Activated T-cell treated with anti-CD3 and anti-CD28 coated beads for 24 hours (primary cell): ENCODE data around the gene OR10H1.
"Not testable (repeated sequence)": the region's sequence is repeated elsewhere in the genome, so short reads cannot be mapped to it uniquely, and the experiment has no call there.

ENCODE experiments used
- DNase-seq: peaks from one replicate; pipeline ENCODE4 v3.0.0-alpha.2; 2020; ENCODE audit warnings: low read depth

OR10H1 gene

GRCh38 chr19:15815306-15815705 lies at the start of gene OR10H1:
Gene OR10H1, minus strand, starts transcription at chr19:15815664. Its CDS starts 7,627 bp downstream, at chr19:15808037.
- no peak for DNase-seq

- no peak for DNase-seq
Observed at GRCh38 chr19:15864824-15865223, 49.4 kb upstream of the OR10H1 start.

GRCh38 chr19:15863272-15863671 lies 47.8 kb upstream of the OR10H1 start:
- no peak for DNase-seq

- DNase-seq: no peak
Observed at GRCh38 chr19:15862444-15862843, 47.0 kb upstream of the OR10H1 start.

GRCh38 chr19:15860522-15860921 lies 45.1 kb upstream of the OR10H1 start:
- no peak for DNase-seq

GRCh38 chr19:15859187-15859586 lies 43.7 kb upstream of the OR10H1 start:
- DNase-seq: no peak

GRCh38 chr19:15850385-15850784 lies 34.9 kb upstream of the OR10H1 start:
- no peak for DNase-seq

- no peak for DNase-seq
Observed at GRCh38 chr19:15846923-15847322, 31.5 kb upstream of the OR10H1 start.

GRCh38 chr19:15843894-15844222 lies 28.4 kb upstream of the OR10H1 start:
- DNase-seq: not testable (repeated sequence)

GRCh38 chr19:15843203-15843893 lies 27.9 kb upstream of the OR10H1 start:
- no peak for DNase-seq

GRCh38 chr19:15841875-15842569 lies 26.6 kb upstream of the OR10H1 start:
- DNase-seq: no peak

- no peak for DNase-seq
Observed at GRCh38 chr19:15840833-15841232, 25.4 kb upstream of the OR10H1 start.

GRCh38 chr19:15839888-15840287 lies 24.4 kb upstream of the OR10H1 start:
- DNase-seq: not testable (repeated sequence)

- DNase-seq: no peak
Observed at GRCh38 chr19:15838351-15838750, 22.9 kb upstream of the OR10H1 start.

GRCh38 chr19:15837221-15837731 lies 21.8 kb upstream of the OR10H1 start:
- peak; percentile 15 for DNase-seq

- peak; percentile 93 for DNase-seq
Observed at GRCh38 chr19:15836330-15837220, 21.1 kb upstream of the OR10H1 start.

GRCh38 chr19:15835565-15836329 lies 20.3 kb upstream of the OR10H1 start:
- peak; percentile 44 for DNase-seq

GRCh38 chr19:15834232-15834631 lies 18.8 kb upstream of the OR10H1 start:
- DNase-seq: not testable (repeated sequence)

GRCh38 chr19:15831626-15832025 lies 16.2 kb upstream of the OR10H1 start:
- no peak for DNase-seq

- no peak for DNase-seq
Observed at GRCh38 chr19:15829786-15830185, 14.3 kb upstream of the OR10H1 start.

GRCh38 chr19:15829306-15829698 lies 13.8 kb upstream of the OR10H1 start:
- no peak for DNase-seq
